GM12892 (cell line): ENCODE measurements around the gene MEAK7.

Experiments
- POLR2A ChIP-seq: IDR thresholded peaks from 2 replicates; pipeline ENCODE4 v1.6.1; 2011; ENCODE audit warnings: low read depth, low read length, control low read depth
- TAF1 ChIP-seq: IDR thresholded peaks from 2 replicates; pipeline ENCODE4 v1.6.1; 2011; ENCODE audit warnings: low read depth, mild to moderate bottlenecking, control low read depth, low read length, borderline replicate concordance

GRCh38 chr16:84535851-84536250 is 31.4 kb upstream of the MEAK7 start:
- no peak for TF ChIP-seq TAF1
- no peak for TF ChIP-seq POLR2A
